ENCODE data around the gene SLC35E4.

DNA sequence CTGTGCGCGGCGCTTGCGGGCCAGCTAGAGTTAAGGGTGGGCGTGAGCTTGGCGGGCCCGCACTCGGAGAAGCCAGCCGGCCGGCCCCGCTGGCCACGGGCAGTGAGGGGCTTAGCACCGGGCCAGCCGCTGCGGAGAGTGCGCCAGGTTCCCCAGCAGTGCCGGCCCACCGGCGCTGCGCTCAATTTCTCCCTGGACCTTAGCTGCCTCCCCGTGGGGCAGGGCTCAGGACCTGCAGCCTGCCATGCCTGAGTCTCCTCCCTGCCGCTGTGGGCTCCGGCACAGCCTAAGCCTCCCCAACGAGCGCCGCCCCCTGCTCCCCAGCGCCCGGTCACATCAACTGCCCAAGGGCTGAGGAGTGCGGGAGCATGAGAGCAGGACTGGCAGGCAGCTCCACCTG, 38.7 kb upstream of the SLC35E4 start:
- TF ChIP-seq CTCF (IDR thresholded peaks at IDR 0.05; ENCODE audit: low read depth, low read length, poor library complexity, severe bottlenecking) = no peak
- no peak for TF ChIP-seq EZH2phosphoT487 (IDR thresholded peaks at IDR 0.05; ENCODE audit: borderline replicate concordance, low read length)
